HCT116 (cell line): Measurements from ENCODE around the gene PDHB. TPM values are rescaled to one million over a fixed set of nuclear protein-coding genes. Genes with fewer than 3 reads are reported as not detected.

Experiments
- ATAC-seq: fragments of 200-7000 bp; cut with Tn5 transposase; 2 replicates; pipeline ENCODE4 v1.9.1; 2020; ENCODE audit warnings: mild to moderate bottlenecking, moderate library complexity
- BruUV-seq: library from RNA; stranded (reverse); fragments of 400-500 nt; replicated peaks from 2 replicates; lab custom pipeline; 2021; lab: Mats Ljungman, UMichigan
- CTCF ChIA-PET: fragments of 300-600 bp; sonication (Branson Sonifier 250); formaldehyde crosslinking; loops from one replicate; lab custom pipeline; 2021; ENCODE audit warnings: antibody characterized with exemption; lab: Charles Lee
- POLR2A ChIA-PET: fragments of 300-600, 350-600 bp; sonication (Branson Sonifier 250); formaldehyde crosslinking; loops from one replicate; lab custom pipeline; 2021; ENCODE audit warnings: antibody characterized with exemption; lab: Charles Lee
- RAD21 ChIA-PET, 2 experiments: fragments of 300-600 bp; sonication (Branson Sonifier 250); formaldehyde crosslinking; loops; one replicate each; lab custom pipeline; 2023; ENCODE audit warnings: low total read pairs in 2 of 2; ENCODE audit not compliant: uncharacterized antibody in 2 of 2, unreplicated experiment in 2 of 2, low non-redundant PET in 1 of 2; lab: Charles Lee
- DNase-seq: peaks from one replicate; pipeline ENCODE4 v3.0.0-alpha.2; 2010; ENCODE audit warnings: low read depth, low spot score
- H2AFZ ChIP-seq: fragments of 200-600 bp; shearing (Covaris generic), sonication (generic); 2 replicates; pipeline ENCODE4 v1.6.1; 2017; ENCODE audit warnings: low read depth, mixed run types, mixed read lengths, antibody characterized with exemption, low read length; ENCODE audit not compliant: poor library complexity, severe bottlenecking
- H3K27ac ChIP-seq: 2 replicates; pipeline ENCODE4 v1.5.1; 2012; ENCODE audit warnings: low read depth, low read length
- H3K27me3 ChIP-seq: fragments of 200-600 bp; sonication (generic); 2 replicates; pipeline ENCODE4 v1.6.1; 2016; ENCODE audit warnings: mixed run types, low read length, mixed read lengths; ENCODE audit not compliant: insufficient read depth
- H3K36me3 ChIP-seq, 2 experiments: fragments of 200-500 bp in 1 of 2; fragments of 200-600 bp in 1 of 2; sonication (Bioruptor generic) in 1 of 2; sonication (generic) in 1 of 2; 2 replicates each; pipeline versions ENCODE4 v1.5.1 to v1.6.1; 2014 to 2016; ENCODE audit warnings: low read length in 2 of 2, inconsistent platforms in 1 of 2, mixed read lengths in 1 of 2, mixed run types in 1 of 2; ENCODE audit not compliant: insufficient read depth in 2 of 2, control insufficient read depth in 1 of 2
- H3K4me1 ChIP-seq, 2 experiments: fragments of 200-600 bp in 1 of 2; sonication (generic) in 1 of 2; 2 replicates each; pipeline versions ENCODE4 v1.5.1 to v1.6.1; 2012 to 2017; ENCODE audit warnings: low read length in 2 of 2, inconsistent platforms in 1 of 2, mild to moderate bottlenecking in 1 of 2, mixed read lengths in 1 of 2, mixed run types in 1 of 2, moderate library complexity in 1 of 2; ENCODE audit not compliant: insufficient read depth in 2 of 2, control insufficient read depth in 1 of 2
- H3K4me2 ChIP-seq: fragments of 200-600 bp; sonication (generic); 2 replicates; pipeline ENCODE4 v1.6.1; 2017; ENCODE audit warnings: mixed run types, low read length, mixed read lengths
- H3K4me3 ChIP-seq, 2 experiments: fragments of 200-600 bp in 1 of 2; sonication (generic) in 1 of 2; replicated peaks in 1 of 2; 2 replicates each; pipeline ENCODE4 v1.5.1; 2011 to 2016; ENCODE audit warnings: low read length in 2 of 2, control low read depth in 1 of 2, low read depth in 1 of 2, mild to moderate bottlenecking in 1 of 2, mixed read lengths in 1 of 2, mixed run types in 1 of 2
- H3K79me2 ChIP-seq: fragments of 200-600 bp; sonication (generic); 2 replicates; pipeline ENCODE4 v1.6.1; 2017; ENCODE audit warnings: mild to moderate bottlenecking, mixed run types, low read length, moderate library complexity, mixed read lengths; ENCODE audit not compliant: insufficient read depth
- H3K9ac ChIP-seq: fragments of 200-600 bp; sonication (generic); 2 replicates; pipeline ENCODE4 v1.6.1; 2016; ENCODE audit warnings: low read length, mixed read lengths
- H3K9me2 ChIP-seq: fragments of 200-600 bp; sonication (generic), shearing (Covaris generic); 2 replicates; pipeline ENCODE4 v1.6.1; 2017; ENCODE audit warnings: mixed run types, mild to moderate bottlenecking, moderate library complexity; ENCODE audit not compliant: insufficient read depth
- H3K9me3 ChIP-seq, 2 experiments: fragments of 200-500 bp in 1 of 2; fragments of 200-600 bp in 1 of 2; sonication (Bioruptor generic) in 1 of 2; sonication (generic) in 1 of 2; 2 replicates each; pipeline ENCODE4 v1.6.1; 2014 to 2017; ENCODE audit warnings: low read length in 2 of 2, mixed read lengths in 2 of 2, inconsistent platforms in 1 of 2, low read depth in 1 of 2, mild to moderate bottlenecking in 1 of 2, mixed run types in 1 of 2, moderate library complexity in 1 of 2; ENCODE audit not compliant: control insufficient read depth in 1 of 2, insufficient read depth in 1 of 2
- H4K20me1 ChIP-seq: fragments of 200-600 bp; sonication (generic), shearing (Covaris generic); 2 replicates; pipeline ENCODE4 v1.6.1; 2017; ENCODE audit warnings: mixed run types, mild to moderate bottlenecking, moderate library complexity; ENCODE audit not compliant: insufficient read depth
- CBX3 ChIP-seq: IDR thresholded peaks from 2 replicates; pipeline ENCODE4 v1.6.1; 2012; ENCODE audit warnings: low read depth
- CEBPB ChIP-seq: IDR thresholded peaks from 2 replicates; pipeline ENCODE4 v1.6.1; 2012; ENCODE audit warnings: low read depth
- EGR1 ChIP-seq: IDR thresholded peaks from 2 replicates; pipeline ENCODE4 v1.6.1; 2012; ENCODE audit warnings: low read depth
- EZH2 ChIP-seq: fragments of 200-600 bp; sonication (generic); IDR thresholded peaks from 2 replicates; pipeline ENCODE4 v1.6.1; 2017; ENCODE audit warnings: antibody characterized with exemption, mixed run types
- FOSL1 ChIP-seq: IDR thresholded peaks from 2 replicates; pipeline ENCODE4 v1.6.1; 2012; ENCODE audit warnings: low read depth
- POLR2AphosphoS5 ChIP-seq: IDR thresholded peaks from 2 replicates; pipeline ENCODE4 v1.6.1; 2011; ENCODE audit warnings: mild to moderate bottlenecking, low read depth, low read length, moderate library complexity
- RAD21 ChIP-seq: IDR thresholded peaks from 2 replicates; pipeline ENCODE4 v1.6.1; 2012; ENCODE audit warnings: low read depth, mild to moderate bottlenecking
- SP1 ChIP-seq: IDR thresholded peaks from 2 replicates; pipeline ENCODE4 v1.6.1; 2012; ENCODE audit warnings: low read depth
- SRF ChIP-seq: IDR thresholded peaks from 2 replicates; pipeline ENCODE4 v1.6.1; 2012; ENCODE audit warnings: low read depth
- TCF7L2 ChIP-seq: IDR thresholded peaks from 2 replicates; pipeline ENCODE4 v1.7.0; 2011; ENCODE audit warnings: borderline replicate concordance, inconsistent platforms; ENCODE audit not compliant: insufficient read depth, insufficient read length; ENCODE audit errors: extremely low read depth
- YY1 ChIP-seq: IDR thresholded peaks from 2 replicates; pipeline ENCODE4 v1.6.1; 2011; ENCODE audit warnings: low read length, low read depth, moderate library complexity, mild to moderate bottlenecking; ENCODE audit not compliant: insufficient replicate concordance; ENCODE audit errors: extremely low read depth
- ZFX ChIP-seq: fragments of 450-650 bp; IDR thresholded peaks from 2 replicates; pipeline ENCODE4 v1.6.1; 2017
- ZNF274 ChIP-seq: fragments of 200-500 bp; sonication (Bioruptor generic); IDR thresholded peaks from 2 replicates; pipeline ENCODE4 v1.6.1; 2014; ENCODE audit warnings: mild to moderate bottlenecking, low read depth, low read length, inconsistent platforms
- intact Hi-C: fragments of 100-400 bp; cut with micrococcal nuclease; formaldehyde crosslinking; loops from 2 replicates; pipeline ENCODE4 v1.10.0; 2022
- total RNA-seq: library from RNA; stranded (reverse); gene quantifications from one replicate; pipeline ENCODE4 v1.2.1, GENCODE V29; 2021; ENCODE audit not compliant: unreplicated experiment
- TF ChIP-seq, protein P1 (sequence below): IDR thresholded peaks from 2 replicates; pipeline ENCODE4 v1.6.1; 2011; ENCODE audit warnings: mild to moderate bottlenecking, low read length, moderate library complexity; ENCODE audit not compliant: insufficient replicate concordance; ENCODE audit errors: extremely low read depth
- TF ChIP-seq, protein P2 (sequence below): IDR thresholded peaks from 2 replicates; pipeline ENCODE4 v1.6.1; 2012; ENCODE audit warnings: low read depth
- TF ChIP-seq, protein P3 (sequence below), 3 experiments: fragments of 200-600 bp in 1 of 3; sonication (generic) in 1 of 3; IDR thresholded peaks in 2 of 3; conservative IDR thresholded peaks in 1 of 3; 2 replicates each; pipeline ENCODE4 v1.5.1; 2012 to 2017; ENCODE audit warnings: low read depth in 2 of 3, low read length in 2 of 3, antibody characterized with exemption in 1 of 3, borderline replicate concordance in 1 of 3, control low read depth in 1 of 3, mild to moderate bottlenecking in 1 of 3, mixed read lengths in 1 of 3, mixed run types in 1 of 3, moderate library complexity in 1 of 3; ENCODE audit not compliant: insufficient read depth in 1 of 3
- TF ChIP-seq, protein P4 (sequence below): IDR thresholded peaks from 2 replicates; pipeline ENCODE4 v1.6.1; 2012

The PDHB gene
- total RNA-seq, 1 experiment from 2014 or later = 60.2 TPM

DNA sequence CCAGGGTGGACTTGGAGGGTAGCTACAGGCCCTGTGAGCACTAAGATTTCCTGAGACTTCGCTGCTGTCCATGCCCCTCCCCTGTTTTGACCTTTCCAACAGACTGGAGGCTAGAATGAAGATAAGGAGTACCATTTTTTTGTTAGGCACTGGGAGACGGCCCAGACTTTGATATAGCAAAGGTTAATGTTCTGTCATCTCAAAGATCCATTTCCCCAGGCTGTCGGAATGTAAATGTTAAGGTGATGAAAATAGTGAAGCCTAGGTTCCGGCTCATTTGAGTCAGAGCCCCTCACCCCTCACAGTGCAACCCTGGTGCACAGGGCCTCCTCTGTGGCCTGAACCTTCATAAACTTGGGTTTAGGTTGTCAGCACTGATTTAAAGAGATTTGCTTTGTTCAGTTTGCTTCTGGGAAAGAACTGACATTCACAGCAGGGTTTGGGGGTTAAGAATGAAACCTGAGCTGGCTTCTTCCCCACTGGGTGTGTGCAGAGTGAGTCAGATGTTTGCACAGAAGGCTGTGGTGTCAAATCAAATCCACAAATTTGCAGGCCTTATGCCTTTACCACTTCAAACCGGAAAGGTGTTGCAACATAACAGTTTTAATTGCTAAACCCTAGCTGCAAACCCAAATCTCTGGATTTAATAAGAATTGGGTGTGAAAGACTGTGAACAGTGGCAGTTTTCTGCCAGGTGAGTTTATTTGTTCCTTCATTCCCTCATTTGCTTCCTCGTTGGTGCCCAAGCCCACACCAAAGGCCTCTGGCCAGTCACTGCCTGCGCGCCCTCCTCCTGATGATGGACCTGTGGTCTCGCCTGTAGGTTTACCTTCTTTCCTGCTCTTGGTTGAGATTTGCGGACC lies 37.6 kb upstream of the PDHB start:
- Histone ChIP-seq H2AFZ (peak overlapping the region; percentile 6), H3K9ac (peak overlapping the region; percentile 0; the same call in 1 of the 2 replicates), H3K4me3 (peak overlapping the region; percentile 13 to 27), H3K9me2 (no peaks in the 10 kb centered on the region), H3K4me2 (peak overlapping the region; percentile 67), H3K9me3 (no peaks in the 10 kb centered on the region), H4K20me1 (no peaks in the 10 kb centered on the region), H3K4me1 (peaks cover 38 to 60% of the 10 kb centered on the region in 2 experiments), H3K27me3 (no peaks in the 10 kb centered on the region), H3K27ac (peak overlapping the region; percentile 77), H3K36me3 (no peaks in the 10 kb centered on the region), H3K79me2 (no peaks in the 10 kb centered on the region)
- RAD21 ChIA-PET = interaction anchor here in 1 of 2 experiments (1.0 kb wide), 1 partner anchor 20 kb away, joined by 3 read pairs; the partner anchor contains the start of gene KCTD6
- peak; percentile 91 for ATAC-seq
- intact Hi-C loops = no loop called here
- BruUV-seq = no TSS peak
- POLR2A ChIA-PET = interaction anchor here (0.9 kb wide), 1 partner anchor 58 kb away, joined by 3 read pairs; no protein-coding TSS in a partner anchor
- CTCF ChIA-PET = interaction anchor here (1.5 kb wide), 1 partner anchor 8 kb away, joined by 4 read pairs; no protein-coding TSS in a partner anchor
- peak; percentile 70 for DNase-seq
- TF ChIP-seq ZFX (peak; percentile 53), SRF (no peak; the same call in 1 of the 2 replicates), FOSL1 (peak; percentile 93), SP1 (peak; percentile 85), TCF7L2 (peak; percentile 70), EZH2 (no peak), ZNF274 (no peak), YY1 (no peak), POLR2AphosphoS5 (peak; percentile 49; the same call in 1 of the 2 replicates), EGR1 (no peak), CEBPB (peak; percentile 99), RAD21 (peak; percentile 12; the same call in 1 of the 2 replicates), CBX3 (peak; percentile 80)
- TF ChIP-seq, protein P1, sequence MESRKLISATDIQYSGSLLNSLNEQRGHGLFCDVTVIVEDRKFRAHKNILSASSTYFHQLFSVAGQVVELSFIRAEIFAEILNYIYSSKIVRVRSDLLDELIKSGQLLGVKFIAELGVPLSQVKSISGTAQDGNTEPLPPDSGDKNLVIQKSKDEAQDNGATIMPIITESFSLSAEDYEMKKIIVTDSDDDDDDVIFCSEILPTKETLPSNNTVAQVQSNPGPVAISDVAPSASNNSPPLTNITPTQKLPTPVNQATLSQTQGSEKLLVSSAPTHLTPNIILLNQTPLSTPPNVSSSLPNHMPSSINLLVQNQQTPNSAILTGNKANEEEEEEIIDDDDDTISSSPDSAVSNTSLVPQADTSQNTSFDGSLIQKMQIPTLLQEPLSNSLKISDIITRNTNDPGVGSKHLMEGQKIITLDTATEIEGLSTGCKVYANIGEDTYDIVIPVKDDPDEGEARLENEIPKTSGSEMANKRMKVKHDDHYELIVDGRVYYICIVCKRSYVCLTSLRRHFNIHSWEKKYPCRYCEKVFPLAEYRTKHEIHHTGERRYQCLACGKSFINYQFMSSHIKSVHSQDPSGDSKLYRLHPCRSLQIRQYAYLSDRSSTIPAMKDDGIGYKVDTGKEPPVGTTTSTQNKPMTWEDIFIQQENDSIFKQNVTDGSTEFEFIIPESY = peak; percentile 47
- TF ChIP-seq, protein P2, sequence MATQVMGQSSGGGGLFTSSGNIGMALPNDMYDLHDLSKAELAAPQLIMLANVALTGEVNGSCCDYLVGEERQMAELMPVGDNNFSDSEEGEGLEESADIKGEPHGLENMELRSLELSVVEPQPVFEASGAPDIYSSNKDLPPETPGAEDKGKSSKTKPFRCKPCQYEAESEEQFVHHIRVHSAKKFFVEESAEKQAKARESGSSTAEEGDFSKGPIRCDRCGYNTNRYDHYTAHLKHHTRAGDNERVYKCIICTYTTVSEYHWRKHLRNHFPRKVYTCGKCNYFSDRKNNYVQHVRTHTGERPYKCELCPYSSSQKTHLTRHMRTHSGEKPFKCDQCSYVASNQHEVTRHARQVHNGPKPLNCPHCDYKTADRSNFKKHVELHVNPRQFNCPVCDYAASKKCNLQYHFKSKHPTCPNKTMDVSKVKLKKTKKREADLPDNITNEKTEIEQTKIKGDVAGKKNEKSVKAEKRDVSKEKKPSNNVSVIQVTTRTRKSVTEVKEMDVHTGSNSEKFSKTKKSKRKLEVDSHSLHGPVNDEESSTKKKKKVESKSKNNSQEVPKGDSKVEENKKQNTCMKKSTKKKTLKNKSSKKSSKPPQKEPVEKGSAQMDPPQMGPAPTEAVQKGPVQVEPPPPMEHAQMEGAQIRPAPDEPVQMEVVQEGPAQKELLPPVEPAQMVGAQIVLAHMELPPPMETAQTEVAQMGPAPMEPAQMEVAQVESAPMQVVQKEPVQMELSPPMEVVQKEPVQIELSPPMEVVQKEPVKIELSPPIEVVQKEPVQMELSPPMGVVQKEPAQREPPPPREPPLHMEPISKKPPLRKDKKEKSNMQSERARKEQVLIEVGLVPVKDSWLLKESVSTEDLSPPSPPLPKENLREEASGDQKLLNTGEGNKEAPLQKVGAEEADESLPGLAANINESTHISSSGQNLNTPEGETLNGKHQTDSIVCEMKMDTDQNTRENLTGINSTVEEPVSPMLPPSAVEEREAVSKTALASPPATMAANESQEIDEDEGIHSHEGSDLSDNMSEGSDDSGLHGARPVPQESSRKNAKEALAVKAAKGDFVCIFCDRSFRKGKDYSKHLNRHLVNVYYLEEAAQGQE = no peak
- TF ChIP-seq, protein P3, sequence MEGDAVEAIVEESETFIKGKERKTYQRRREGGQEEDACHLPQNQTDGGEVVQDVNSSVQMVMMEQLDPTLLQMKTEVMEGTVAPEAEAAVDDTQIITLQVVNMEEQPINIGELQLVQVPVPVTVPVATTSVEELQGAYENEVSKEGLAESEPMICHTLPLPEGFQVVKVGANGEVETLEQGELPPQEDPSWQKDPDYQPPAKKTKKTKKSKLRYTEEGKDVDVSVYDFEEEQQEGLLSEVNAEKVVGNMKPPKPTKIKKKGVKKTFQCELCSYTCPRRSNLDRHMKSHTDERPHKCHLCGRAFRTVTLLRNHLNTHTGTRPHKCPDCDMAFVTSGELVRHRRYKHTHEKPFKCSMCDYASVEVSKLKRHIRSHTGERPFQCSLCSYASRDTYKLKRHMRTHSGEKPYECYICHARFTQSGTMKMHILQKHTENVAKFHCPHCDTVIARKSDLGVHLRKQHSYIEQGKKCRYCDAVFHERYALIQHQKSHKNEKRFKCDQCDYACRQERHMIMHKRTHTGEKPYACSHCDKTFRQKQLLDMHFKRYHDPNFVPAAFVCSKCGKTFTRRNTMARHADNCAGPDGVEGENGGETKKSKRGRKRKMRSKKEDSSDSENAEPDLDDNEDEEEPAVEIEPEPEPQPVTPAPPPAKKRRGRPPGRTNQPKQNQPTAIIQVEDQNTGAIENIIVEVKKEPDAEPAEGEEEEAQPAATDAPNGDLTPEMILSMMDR (IDR thresholded peaks at IDR 0.05 in 2 of 3, conservative IDR thresholded peaks at IDR 0.05 in 1 of 3; ENCODE audit: borderline replicate concordance in 1 of 3, insufficient read depth in 1 of 3, low read depth in 2 of 3, low read length in 2 of 3) = no peak
- TF ChIP-seq, protein P4, sequence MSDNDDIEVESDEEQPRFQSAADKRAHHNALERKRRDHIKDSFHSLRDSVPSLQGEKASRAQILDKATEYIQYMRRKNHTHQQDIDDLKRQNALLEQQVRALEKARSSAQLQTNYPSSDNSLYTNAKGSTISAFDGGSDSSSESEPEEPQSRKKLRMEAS = peak; percentile 85
